ENCODE results near the gene CMA1. TPM values are rescaled to one million over a fixed set of nuclear protein-coding genes. Genes with fewer than 3 reads are reported as not detected.
"Not testable (repeated sequence)": the region's sequence is repeated elsewhere in the genome, so short reads cannot be mapped to it uniquely, and the experiment has no call there.

The CMA1 gene
- total and polyA plus RNA-seq, 12 donors, result not detected

GRCh38 chr14:24483604-24484252, 24.3 kb downstream of the CMA1 start:
- Histone ChIP-seq H3K27ac (no peak overlapping the region), H3K9me3 (replicated peaks in 1 of 3) (no peaks in the 10 kb centered on the region), H3K4me1 (replicated peaks in 1 of 2) (no peaks in the 10 kb centered on the region), H3K27me3 (no peaks in the 10 kb centered on the region), H3K36me3 (replicated peaks in 1 of 2) (no peaks in the 10 kb centered on the region), H3K4me3 (no peak overlapping the region)
- no peak for TF ChIP-seq CTCF (IDR thresholded peaks at IDR 0.05)
- no peak for TF ChIP-seq POLR2A (IDR thresholded peaks at IDR 0.05)
- DNase-seq, result no peak
- intact Hi-C loops (cut with DNase I), result no loop called here
- WGBS, 4 donors, result 53 to 65% (median 57%) methylated on average over 4 of the region's 4 CpGs

GRCh38 chr14:24482699-24483303, 25.3 kb downstream of the CMA1 start:
- H3K9me3 ChIP-seq (replicated peaks in 1 of 3); H3K27me3 ChIP-seq; H3K27ac ChIP-seq; intact Hi-C loops (cut with DNase I); H3K4me1 ChIP-seq (replicated peaks in 1 of 2); H3K36me3 ChIP-seq (replicated peaks in 1 of 2); DNase-seq; H3K4me3 ChIP-seq: not testable (repeated sequence)
- WGBS, 4 donors, result 48 to 70% (median 60%) methylated on average over 2 of the region's 2 CpGs

- 42 to 67% (median 58%) methylated on average over 17 to 23 of the region's 23 CpGs for WGBS, 4 donors
- H3K36me3 ChIP-seq (replicated peaks in 1 of 2), result no peaks in the 10 kb centered on the region
- TF ChIP-seq CTCF (IDR thresholded peaks at IDR 0.05) (peak in 4 of 6 experiments; percentile 26 to 39 (median 32)), POLR2A (IDR thresholded peaks at IDR 0.05) (no peak)
- no peak overlapping the region for H3K27ac ChIP-seq
- H3K4me1 ChIP-seq (replicated peaks in 1 of 2), result no peaks in the 10 kb centered on the region
- H3K9me3 ChIP-seq (replicated peaks in 1 of 3), result no peaks in the 10 kb centered on the region
- peak in 1 of 7 donors; percentile 13 for DNase-seq
- no peak overlapping the region for H3K4me3 ChIP-seq
- H3K27me3 ChIP-seq, result no peaks in the 10 kb centered on the region
- intact Hi-C loops (cut with DNase I), result no loop called here
Observed at GRCh38 chr14:24481622-24482324, 26.3 kb downstream of the CMA1 start.

GRCh38 chr14:24479999-24480398, 28.1 kb downstream of the CMA1 start:
- intact Hi-C loops (cut with DNase I); H3K36me3 ChIP-seq (replicated peaks in 1 of 2); H3K4me1 ChIP-seq (replicated peaks in 1 of 2); H3K9me3 ChIP-seq (replicated peaks in 1 of 3); H3K4me3 ChIP-seq; H3K27me3 ChIP-seq; H3K27ac ChIP-seq; DNase-seq: not testable (repeated sequence)
- 0 to 100% (median 33%) methylated on average over 1 of the region's 1 CpG for WGBS, 4 donors

- DNase-seq, result no peak
- H3K4me1 ChIP-seq (replicated peaks in 1 of 2), result no peaks in the 10 kb centered on the region
- H3K27me3 ChIP-seq, result no peaks in the 10 kb centered on the region
- TF ChIP-seq POLR2A (IDR thresholded peaks at IDR 0.05) (no peak), CTCF (IDR thresholded peaks at IDR 0.05) (no peak)
- H3K36me3 ChIP-seq (replicated peaks in 1 of 2), result no peaks in the 10 kb centered on the region
- 72 to 100% (median 86%) methylated on average over 4 of the region's 4 CpGs for WGBS, 4 donors
- intact Hi-C loops (cut with DNase I), result no loop called here
- H3K4me3 ChIP-seq, result no peak overlapping the region
- H3K9me3 ChIP-seq (replicated peaks in 1 of 3), result no peaks in the 10 kb centered on the region
- H3K27ac ChIP-seq, result no peak overlapping the region
Observed at GRCh38 chr14:24475261-24475660, 32.8 kb downstream of the CMA1 start.
